Measurements from ENCODE around the gene TAP1.
A peak's percentile ranks its signal among the peaks of the same experiment; 100 is the strongest.

Gene TAP1

GRCh38 chr6:32833664-32834063 is 19.8 kb downstream of the TAP1 start:
- no peak overlapping the region for H3K4me3 ChIP-seq (ENCODE audit: control insufficient read depth, low read depth, low read length)
- TF ChIP-seq, protein P1, sequence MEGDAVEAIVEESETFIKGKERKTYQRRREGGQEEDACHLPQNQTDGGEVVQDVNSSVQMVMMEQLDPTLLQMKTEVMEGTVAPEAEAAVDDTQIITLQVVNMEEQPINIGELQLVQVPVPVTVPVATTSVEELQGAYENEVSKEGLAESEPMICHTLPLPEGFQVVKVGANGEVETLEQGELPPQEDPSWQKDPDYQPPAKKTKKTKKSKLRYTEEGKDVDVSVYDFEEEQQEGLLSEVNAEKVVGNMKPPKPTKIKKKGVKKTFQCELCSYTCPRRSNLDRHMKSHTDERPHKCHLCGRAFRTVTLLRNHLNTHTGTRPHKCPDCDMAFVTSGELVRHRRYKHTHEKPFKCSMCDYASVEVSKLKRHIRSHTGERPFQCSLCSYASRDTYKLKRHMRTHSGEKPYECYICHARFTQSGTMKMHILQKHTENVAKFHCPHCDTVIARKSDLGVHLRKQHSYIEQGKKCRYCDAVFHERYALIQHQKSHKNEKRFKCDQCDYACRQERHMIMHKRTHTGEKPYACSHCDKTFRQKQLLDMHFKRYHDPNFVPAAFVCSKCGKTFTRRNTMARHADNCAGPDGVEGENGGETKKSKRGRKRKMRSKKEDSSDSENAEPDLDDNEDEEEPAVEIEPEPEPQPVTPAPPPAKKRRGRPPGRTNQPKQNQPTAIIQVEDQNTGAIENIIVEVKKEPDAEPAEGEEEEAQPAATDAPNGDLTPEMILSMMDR (conservative IDR thresholded peaks at IDR 0.05; ENCODE audit: control insufficient read depth, insufficient read depth, low read depth, low read length), result no peak
- no peak for DNase-seq (ENCODE audit: low read depth)

- TF ChIP-seq, protein P1 (conservative IDR thresholded peaks at IDR 0.05; ENCODE audit: control insufficient read depth, insufficient read depth, low read depth, low read length), result no peak
- DNase-seq (ENCODE audit: low read depth), result no peak
Measured at GRCh38 chr6:32832535-32832934, 21.0 kb downstream of the TAP1 start.

DNA sequence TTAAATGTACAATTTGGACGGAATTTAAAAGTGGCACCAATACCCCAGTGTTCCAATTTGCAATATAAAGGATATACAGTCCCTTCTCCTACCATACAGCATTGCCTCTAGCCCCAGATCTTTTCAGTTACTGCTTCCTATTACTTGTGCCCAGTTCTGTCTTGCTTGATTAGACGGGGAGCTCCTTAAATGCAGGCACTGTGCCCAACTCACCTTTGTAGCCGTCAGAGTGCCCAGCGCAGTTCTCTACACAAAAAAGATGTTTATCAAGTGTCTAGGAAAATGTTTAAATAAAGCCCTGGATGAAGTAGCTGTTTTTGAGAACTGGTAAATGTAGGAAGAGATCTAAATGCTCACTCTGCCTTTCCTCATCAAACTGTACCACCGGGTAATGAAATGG is 22.6 kb downstream of the TAP1 start:
- TF ChIP-seq, protein P1 (conservative IDR thresholded peaks at IDR 0.05; ENCODE audit: control insufficient read depth, insufficient read depth, low read depth, low read length), result no peak
- no peak for DNase-seq (ENCODE audit: low read depth)
- no peak overlapping the region for H3K4me3 ChIP-seq (ENCODE audit: control insufficient read depth, low read depth, low read length)

More at GRCh38 chr6:32832535-32832934, 21.0 kb downstream of the TAP1 start:
- H3K4me3 ChIP-seq (ENCODE audit: control insufficient read depth, low read depth, low read length), result no peak overlapping the region

GRCh38 chr6:32830017-32830416 is 23.5 kb downstream of the TAP1 start:
- DNase-seq (ENCODE audit: low read depth), result no peak
- TF ChIP-seq, protein P1 (conservative IDR thresholded peaks at IDR 0.05; ENCODE audit: control insufficient read depth, insufficient read depth, low read depth, low read length), result no peak
- H3K4me3 ChIP-seq (ENCODE audit: control insufficient read depth, low read depth, low read length), result no peak overlapping the region

DNA sequence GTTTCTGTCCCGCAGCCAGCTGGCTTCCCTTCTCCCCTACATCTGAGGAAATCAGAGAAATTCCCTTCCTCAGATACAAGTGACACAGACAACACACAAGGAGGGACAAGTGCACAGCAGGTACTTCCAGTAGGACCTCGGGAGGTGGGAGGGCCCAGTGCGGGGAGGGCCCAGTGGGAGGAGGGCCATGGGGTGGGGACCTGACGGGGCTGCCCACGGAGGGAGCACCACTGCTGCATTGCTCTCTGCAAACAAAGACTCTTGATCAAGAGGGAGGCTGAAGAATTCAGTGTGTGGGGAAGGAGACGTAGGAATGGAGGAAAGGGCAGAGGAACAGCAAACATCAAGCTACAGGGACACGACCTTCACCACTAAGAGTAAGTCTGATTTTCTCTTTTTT is 24.0 kb downstream of the TAP1 start:
- TF ChIP-seq, protein P1 (conservative IDR thresholded peaks at IDR 0.05; ENCODE audit: control insufficient read depth, insufficient read depth, low read depth, low read length), result no peak
- no peak for DNase-seq (ENCODE audit: low read depth)
- no peak overlapping the region for H3K4me3 ChIP-seq (ENCODE audit: control insufficient read depth, low read depth, low read length)

- no peak for DNase-seq (ENCODE audit: low read depth)
- H3K4me3 ChIP-seq (ENCODE audit: control insufficient read depth, low read depth, low read length), result no peak overlapping the region
- TF ChIP-seq, protein P1 (conservative IDR thresholded peaks at IDR 0.05; ENCODE audit: control insufficient read depth, insufficient read depth, low read depth, low read length), result no peak
Measured at GRCh38 chr6:32827025-32827424, 26.5 kb downstream of the TAP1 start.

GRCh38 chr6:32825966-32826365 is 27.5 kb downstream of the TAP1 start:
- TF ChIP-seq, protein P1 (conservative IDR thresholded peaks at IDR 0.05; ENCODE audit: control insufficient read depth, insufficient read depth, low read depth, low read length), result peak; percentile 33
- no peak overlapping the region for H3K4me3 ChIP-seq (ENCODE audit: control insufficient read depth, low read depth, low read length)
- peak; percentile 68 for DNase-seq (ENCODE audit: low read depth)
